ENCODE results near the gene RXYLT1.

RXYLT1 gene

GRCh38 chr12:63855299-63855698 lies 75.6 kb downstream of the RXYLT1 start:
- no peak for DNase-seq (ENCODE audit: low read depth in 1 of 2, low spot score in 1 of 2)
- TF ChIP-seq JUND (IDR thresholded peaks at IDR 0.05; ENCODE audit: low read depth) = no peak
- in situ Hi-C loops (cut with HindIII; ENCODE audit: low pct_unique_long_range_greater_than_20kb, low sequenced_read_pairs) = no loop called here

GRCh38 chr12:63857771-63858670 lies 78.3 kb downstream of the RXYLT1 start:
- in situ Hi-C loops (cut with HindIII; ENCODE audit: low pct_unique_long_range_greater_than_20kb, low sequenced_read_pairs) = no loop called here
- no peak for TF ChIP-seq JUND (IDR thresholded peaks at IDR 0.05; ENCODE audit: low read depth)
- DNase-seq (ENCODE audit: low read depth in 1 of 2, low spot score in 1 of 2) = no peak

Data from T47D (cell line).